SW 1271 (cell line): ENCODE data around the gene C1QTNF7.

Experiments
- DNase-seq, 2 experiments: peaks; one replicate each; lab custom pipeline; 2025; lab: John Stamatoyannopoulos, UW

C1QTNF7 gene

GRCh38 chr4:15427701-15428100 is at the start of gene C1QTNF7:
C1QTNF7 (plus strand) TSS chr4:15428033; CDS start chr4:15435744, 7,711 bp downstream.
- no peak for DNase-seq

GRCh38 chr4:15378062-15378461 is 49.8 kb upstream of the C1QTNF7 start:
- no peak for DNase-seq

- no peak for DNase-seq
Measured at GRCh38 chr4:15378493-15378892, 49.3 kb upstream of the C1QTNF7 start.

GRCh38 chr4:15381806-15382338 is 46.0 kb upstream of the C1QTNF7 start:
- DNase-seq: no peak

GRCh38 chr4:15382669-15383273 is 45.1 kb upstream of the C1QTNF7 start:
- DNase-seq: no peak

GRCh38 chr4:15385515-15385914 is 42.3 kb upstream of the C1QTNF7 start:
- no peak for DNase-seq

- no peak for DNase-seq
Measured at GRCh38 chr4:15385928-15386327, 41.9 kb upstream of the C1QTNF7 start.

GRCh38 chr4:15390494-15390893 is 37.3 kb upstream of the C1QTNF7 start:
- DNase-seq: no peak

- DNase-seq: no peak
Measured at GRCh38 chr4:15392053-15392805, 35.6 kb upstream of the C1QTNF7 start.

- no peak for DNase-seq
Measured at GRCh38 chr4:15395311-15395710, 32.5 kb upstream of the C1QTNF7 start.

GRCh38 chr4:15396157-15396800 is 31.6 kb upstream of the C1QTNF7 start:
- DNase-seq: peak in 1 of 2 experiments; percentile 29

GRCh38 chr4:15398001-15398400 is 29.8 kb upstream of the C1QTNF7 start:
- DNase-seq: no peak

GRCh38 chr4:15398732-15399131 is 29.1 kb upstream of the C1QTNF7 start:
- DNase-seq: no peak

GRCh38 chr4:15400226-15400625 is 27.6 kb upstream of the C1QTNF7 start:
- DNase-seq: no peak

- peak in 1 of 2 experiments; percentile 2 for DNase-seq
Measured at GRCh38 chr4:15400981-15401671, 26.7 kb upstream of the C1QTNF7 start.

GRCh38 chr4:15402146-15402545 is 25.7 kb upstream of the C1QTNF7 start:
- DNase-seq: no peak

- no peak for DNase-seq
Measured at GRCh38 chr4:15402974-15403373, 24.9 kb upstream of the C1QTNF7 start.

- DNase-seq: no peak
Measured at GRCh38 chr4:15405018-15405417, 22.8 kb upstream of the C1QTNF7 start.

GRCh38 chr4:15410750-15411149 is 17.1 kb upstream of the C1QTNF7 start:
- no peak for DNase-seq

GRCh38 chr4:15412461-15412860 is 15.4 kb upstream of the C1QTNF7 start:
- no peak for DNase-seq

GRCh38 chr4:15413010-15413622 is 14.7 kb upstream of the C1QTNF7 start:
- no peak for DNase-seq

GRCh38 chr4:15413623-15414019 is 14.2 kb upstream of the C1QTNF7 start:
- DNase-seq: no peak
